Mammary epithelial cell (primary cell): ENCODE results near the gene TC2N.

Experiments used
- CTCF ChIP-seq, 2 donors: IDR thresholded peaks in 1 of 2; conservative IDR thresholded peaks in 1 of 2; 2 replicates each; pipeline ENCODE4 v1.5.1; 2011 to 2012; ENCODE audit warnings: inconsistent platforms in 2 of 2, low read length in 2 of 2, mild to moderate bottlenecking in 2 of 2, control low read depth in 1 of 2, low read depth in 1 of 2; ENCODE audit not compliant: insufficient read depth in 1 of 2; ENCODE audit errors: extremely low read depth in 1 of 2
- EZH2 ChIP-seq: IDR thresholded peaks from 2 replicates; pipeline ENCODE4 v1.6.1; 2012; ENCODE audit warnings: low read length, inconsistent platforms, borderline replicate concordance

DNA sequence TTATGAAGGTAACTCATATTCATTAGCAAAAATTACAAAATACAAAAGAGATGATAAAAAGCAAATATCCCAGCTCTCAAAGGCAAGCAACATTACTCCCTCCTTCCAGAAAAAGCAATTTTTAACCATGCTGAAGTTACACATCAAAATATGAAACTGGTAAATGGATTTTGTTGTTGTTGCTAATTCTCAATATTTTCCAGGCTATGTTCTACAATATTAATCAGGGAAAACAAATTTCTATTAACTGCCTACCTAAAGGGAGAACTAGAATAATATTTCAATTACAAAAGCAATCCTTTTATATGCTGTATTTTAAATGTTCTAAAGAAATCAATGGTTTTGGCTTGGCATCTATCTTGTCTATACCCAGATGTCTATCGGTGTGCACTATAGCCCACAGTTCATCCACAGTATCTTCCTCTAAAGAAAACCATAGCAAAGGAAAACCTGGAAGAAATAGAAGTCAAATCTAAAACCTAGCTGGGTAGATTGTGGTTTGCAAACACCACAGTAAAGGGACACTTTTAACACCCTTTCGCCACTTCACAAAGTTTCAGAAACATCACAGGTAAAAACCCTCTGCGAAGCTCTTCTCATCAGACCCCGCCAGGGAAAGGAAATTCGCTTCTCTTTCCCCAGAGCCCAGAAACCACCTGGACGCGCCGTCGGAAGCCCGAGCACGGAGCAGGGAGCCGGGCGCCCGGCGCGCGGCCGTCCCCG lies 32.0 kb downstream of the TC2N start:
- TF ChIP-seq CTCF (conservative IDR thresholded peaks at IDR 0.05 in 1 of 2, IDR thresholded peaks at IDR 0.05 in 1 of 2; ENCODE audit: extremely low read depth in 1 of 2, insufficient read depth in 1 of 2, low read depth in 1 of 2, low read length in 2 of 2) (no peak), EZH2 (no peak)
